A549 (cell line): ENCODE measurements around the gene POGLUT2. TPM values are rescaled to one million over a fixed set of nuclear protein-coding genes. Genes with fewer than 3 reads are reported as not detected.

ENCODE experiments used
- ATAC-seq, 2 experiments: fragments of 200-7000 bp in 1 of 2; fragments of >200 bp in 1 of 2; cut with Nextera tagmentation in 1 of 2; cut with Tn5 transposase in 1 of 2; 3 replicates each; pipeline versions ENCODE4 v1.8.0 to v1.9.1; 2018 to 2020; ENCODE audit warnings: mild to moderate bottlenecking in 1 of 2, moderate library complexity in 1 of 2
- CTCF ChIA-PET: fragments of 300-600 bp; sonication (Branson Sonifier 250); formaldehyde crosslinking; extraction: SDS; loops from one replicate; lab custom pipeline; 2021; ENCODE audit warnings: antibody characterized with exemption, inconsistent platforms; lab: Yijun Ruan, JAX
- POLR2A ChIA-PET: fragments of 350-600 bp; formaldehyde crosslinking; extraction: SDS; loops from one replicate; lab custom pipeline; 2021; ENCODE audit warnings: antibody characterized with exemption, inconsistent platforms; lab: Yijun Ruan, JAX
- DNase-seq, 2 experiments: peaks; one replicate each; pipeline versions ENCODE4 v3.0.0 to v3.0.0-alpha.2; 2011 to 2016; ENCODE audit warnings: low read depth in 1 of 2, low spot score in 1 of 2
- FAIRE-seq: peaks from 2 replicates; lab custom pipeline; 2011; peaks lifted over from hg19 to GRCh38; lab: Jason Lieb, UNC
- H3K27ac ChIP-seq, 2 experiments: fragments of >200 bp; sonication (Bioruptor Twin); formaldehyde crosslinking; 3 replicates each; pipeline ENCODE4 v1.5.1; 2016 to 2017
- H3K4me1 ChIP-seq: fragments of >200 bp; sonication (Bioruptor Twin); formaldehyde crosslinking; 3 replicates; pipeline ENCODE4 v1.6.1; 2016
- H3K4me2 ChIP-seq: fragments of >200 bp; sonication (Bioruptor Twin); formaldehyde crosslinking; 3 replicates; pipeline ENCODE4 v1.6.1; 2016
- H3K4me3 ChIP-seq: fragments of >200 bp; sonication (Bioruptor Twin); formaldehyde crosslinking; 3 replicates; pipeline ENCODE4 v1.5.1; 2016
- H3K9me3 ChIP-seq: fragments of >200 bp; sonication (Bioruptor Twin); formaldehyde crosslinking; 3 replicates; pipeline ENCODE4 v1.6.1; 2016
- EHMT2 ChIP-seq: fragments of 200-600 bp; sonication (generic); IDR thresholded peaks from 2 replicates; pipeline ENCODE4 v1.6.1; 2016; ENCODE audit warnings: antibody characterized with exemption, low read depth, mild to moderate bottlenecking, moderate library complexity
- HDAC2 ChIP-seq: fragments of 200-600 bp; sonication (generic); IDR thresholded peaks from 2 replicates; pipeline ENCODE4 v1.6.1; 2016
- HES2 ChIP-seq: fragments of >200 bp; sonication (Bioruptor Twin); formaldehyde crosslinking; IDR thresholded peaks from 2 replicates; pipeline ENCODE4 v1.6.1; 2016
- JUN ChIP-seq, 2 experiments: fragments of >200 bp; sonication (Bioruptor Twin); formaldehyde crosslinking; IDR thresholded peaks; 2 replicates in 1 of 2; 3 replicates in 1 of 2; pipeline ENCODE4 v1.6.1; 2016 to 2017
- RARB ChIP-seq: fragments of 250-450 bp; sonication (Bioruptor Pico); IDR thresholded peaks from 2 replicates; pipeline ENCODE4 v1.8.0; 2021; ENCODE audit warnings: mild to moderate bottlenecking, moderate library complexity
- WGBS: methylation state at CpG from one replicate; pipeline ENCODE4 v1.1.6; 2017; ENCODE audit errors: missing lambda C conversion rate; 5-methylcytosine and 5-hydroxymethylcytosine counted together
- polyA plus RNA-seq, 4 experiments: library from polyadenylated mRNA; depleted of rRNA in 3 of 4; stranded (reverse); fragments of >200 nt; fragmentation: RNase III in 1 of 4; extraction: RNeasy Plus Mini Kit Qiagen cat#74134 plus additional on column Dnase treatment in 1 of 4; gene quantifications; 2 replicates in 3 of 4; 3 replicates in 1 of 4; pipeline ENCODE4 v1.2.3, GENCODE V29; 2011 to 2017

The POGLUT2 gene
- polyA plus RNA-seq, 2 of the 4 experiments (the other 2 are of a cell fraction): 5.3 to 9.1 TPM

GRCh38 chr13:102742101-102742500, 56.7 kb downstream of the POGLUT2 start:
- Histone ChIP-seq H3K4me1 (no peaks in the 10 kb centered on the region), H3K27ac (no peak overlapping the region), H3K4me2 (no peak overlapping the region), H3K4me3 (no peak overlapping the region), H3K9me3 (peaks cover 11% of the 10 kb centered on the region; the same call in 2 of the 3 replicates)
- ATAC-seq: no peak
- no peak for DNase-seq
- TF ChIP-seq JUN (IDR thresholded peaks at IDR 0.05) (no peak), HES2 (no peak), RARB (CRISPR knock-in tag) (no peak), EHMT2 (no peak), HDAC2 (no peak)
- no peak for FAIRE-seq
- 0% methylated on average over 1 of the region's 1 CpG for WGBS
- POLR2A ChIA-PET: no interaction called here
- CTCF ChIA-PET: no interaction called here

Other genes starting within 250 kb of the POGLUT2 start
- 22.5 and 28.4 TPM in 2 replicates for gene TPP2, start 202.0 kb downstream of the POGLUT2 start, polyA plus RNA-seq (2011; rRNA removed)
- 17.0 to 20.2 TPM (median 18.6 TPM) in 3 replicates for gene TPP2, start 202.0 kb downstream of the POGLUT2 start, polyA plus RNA-seq (2017; fragmentation: RNase III; extraction: RNeasy Plus Mini Kit Qiagen cat#74134 plus additional on column Dnase treatment)
- gene METTL21C, start 103.9 kb downstream of the POGLUT2 start, polyA plus RNA-seq (2011; rRNA removed): not detected in 2 replicates
- gene METTL21C, start 103.9 kb downstream of the POGLUT2 start, polyA plus RNA-seq (2017; fragmentation: RNase III; extraction: RNeasy Plus Mini Kit Qiagen cat#74134 plus additional on column Dnase treatment): not detected in 3 replicates
- gene TEX30, start 25.2 kb downstream of the POGLUT2 start, polyA plus RNA-seq (2011; rRNA removed): 15.2 and 21.3 TPM in 2 replicates
- 12.1 to 13.6 TPM (median 12.9 TPM) in 3 replicates for gene TEX30, start 25.2 kb downstream of the POGLUT2 start, polyA plus RNA-seq (2017; fragmentation: RNase III; extraction: RNeasy Plus Mini Kit Qiagen cat#74134 plus additional on column Dnase treatment)
- 10.6 and 14.7 TPM in 2 replicates for gene BIVM, start 143 bp upstream of the POGLUT2 start, polyA plus RNA-seq (2011; rRNA removed)
- gene BIVM, start 143 bp upstream of the POGLUT2 start, polyA plus RNA-seq (2017; fragmentation: RNase III; extraction: RNeasy Plus Mini Kit Qiagen cat#74134 plus additional on column Dnase treatment): 6.8 to 7.4 TPM (median 6.8 TPM) in 3 replicates
- gene ERCC5, start 47.1 kb upstream of the POGLUT2 start, polyA plus RNA-seq (2011; rRNA removed): 19.5 and 24.4 TPM in 2 replicates
- 17.3 to 20.5 TPM (median 19.3 TPM) in 3 replicates for gene ERCC5, start 47.1 kb upstream of the POGLUT2 start, polyA plus RNA-seq (2017; fragmentation: RNase III; extraction: RNeasy Plus Mini Kit Qiagen cat#74134 plus additional on column Dnase treatment)